ENCODE data around the gene HNRNPH1. TPM values are rescaled to one million over a fixed set of nuclear protein-coding genes. Genes with fewer than 3 reads are reported as not detected.

Gene HNRNPH1
- total RNA-seq, 1 experiment from 2014 or later = 249 TPM

GRCh38 chr5:179572386-179572785, 51.1 kb downstream of the HNRNPH1 start:
- in situ Hi-C loops (cut with HindIII; ENCODE audit: low pct_unique_long_range_greater_than_20kb, low sequenced_read_pairs) = no loop called here
- no peak for DNase-seq (ENCODE audit: low read depth, low spot score)

- no peak for DNase-seq (ENCODE audit: low read depth, low spot score)
- in situ Hi-C loops (cut with HindIII; ENCODE audit: low pct_unique_long_range_greater_than_20kb, low sequenced_read_pairs) = no loop called here
Measured at GRCh38 chr5:179568721-179569120, 54.8 kb downstream of the HNRNPH1 start.

- in situ Hi-C loops (cut with HindIII; ENCODE audit: low pct_unique_long_range_greater_than_20kb, low sequenced_read_pairs) = no loop called here
- DNase-seq (ENCODE audit: low read depth, low spot score) = no peak
Measured at GRCh38 chr5:179564526-179564925, 58.9 kb downstream of the HNRNPH1 start.

Small RNAs within 50 kb of the gene (small RNA-seq; reads per million reads assigned to genes)
- 0 reads per million in 2 experiments for gene RF00017

Other genes with a start within 250 kb of the HNRNPH1 start
- 15.7 and 21.8 TPM in 2 replicates for gene RUFY1, start 73.1 kb downstream of the HNRNPH1 start, total RNA-seq (2014; rRNA removed; shearing (Covaris generic))
- gene CBY3, start 57.4 kb upstream of the HNRNPH1 start, total RNA-seq (2014; rRNA removed; shearing (Covaris generic)) = not detected in 2 replicates
- gene CANX, start 75.3 kb upstream of the HNRNPH1 start, total RNA-seq (2014; rRNA removed; shearing (Covaris generic)) = 621 and 714 TPM in 2 replicates
- gene MAML1, start 109.2 kb upstream of the HNRNPH1 start, total RNA-seq (2014; rRNA removed; shearing (Covaris generic)) = 5.1 TPM in 2 replicates
- gene LTC4S, start 170.3 kb upstream of the HNRNPH1 start, total RNA-seq (2014; rRNA removed; shearing (Covaris generic)) = not detected in 2 replicates
- 87.6 and 90.0 TPM in 2 replicates for gene MGAT4B, start 183.2 kb upstream of the HNRNPH1 start, total RNA-seq (2014; rRNA removed; shearing (Covaris generic))
- 632 and 653 TPM in 2 replicates for gene SQSTM1, start 197.2 kb upstream of the HNRNPH1 start, total RNA-seq (2014; rRNA removed; shearing (Covaris generic))
- 6.8 and 9.7 TPM in 2 replicates for gene MRNIP, start 235.1 kb upstream of the HNRNPH1 start, total RNA-seq (2014; rRNA removed; shearing (Covaris generic))